Tibial artery (tissue), 4 donors: ENCODE data around the gene FAM118B.

Source experiments
- DNase-seq, 2 donors: peaks; one replicate each; pipeline ENCODE4 v3.0.0-alpha.2; 2019
- H3K27ac ChIP-seq, 2 donors: fragments of 200-600 bp; sonication (generic) in 1 of 2; 1 replicate in 1 of 2; 2 replicates in 1 of 2; pipeline ENCODE4 v1.5.1; 2018 to 2019; ENCODE audit warnings: mild to moderate bottlenecking in 1 of 2
- H3K27me3 ChIP-seq, 2 donors: fragments of 200-600 bp; sonication (generic) in 1 of 2; one replicate each; pipeline versions ENCODE4 v1.5.1 to v1.6.0; 2016 to 2019
- H3K36me3 ChIP-seq, 3 donors: fragments of 200-600 bp; sonication (generic) in 2 of 3; one replicate each; pipeline ENCODE4 v1.5.1; 2016 to 2019; ENCODE audit warnings: mild to moderate bottlenecking in 2 of 3
- H3K4me1 ChIP-seq, 4 donors: fragments of 200-600 bp; sonication (generic) in 2 of 4; 1 replicate in 3 of 4; 2 replicates in 1 of 4; pipeline ENCODE4 v1.5.1; 2016 to 2019
- H3K4me3 ChIP-seq, 2 donors: fragments of 200-600 bp; sonication (generic) in 1 of 2; 1 replicate in 1 of 2; 2 replicates in 1 of 2; pipeline ENCODE4 v1.5.1; 2018 to 2019; ENCODE audit warnings: mild to moderate bottlenecking in 2 of 2
- H3K9me3 ChIP-seq, 3 donors: fragments of 200-600 bp; sonication (generic) in 1 of 3; one replicate each; pipeline ENCODE4 v1.5.1; 2016 to 2019
- CTCF ChIP-seq, 2 experiments: fragments of 200-600 bp in 1 of 2; fragments of 450-650 bp in 1 of 2; IDR thresholded peaks; one replicate each; pipeline ENCODE4 v1.5.1; 2017 to 2019; ENCODE audit warnings: antibody characterized with exemption in 2 of 2, mild to moderate bottlenecking in 1 of 2, moderate library complexity in 1 of 2
- intact Hi-C: fragments of 100-400 bp; cut with DNase I; formaldehyde crosslinking; loops from one replicate; pipeline ENCODE4 v1.15.0; 2023; ENCODE audit warnings: low total_unique reads

FAM118B gene

GRCh38 chr11:126279191-126279590 lies 67.6 kb downstream of the FAM118B start:
- H3K4me1 ChIP-seq, result peaks cover 0 to 18% (median 7%) of the 10 kb centered on the region in 4 donors
- intact Hi-C loops, result no loop called here
- no peak for DNase-seq
- H3K36me3 ChIP-seq, result peaks cover 21 to 38% (median 31%) of the 10 kb centered on the region in 3 donors
- no peak for TF ChIP-seq CTCF (IDR thresholded peaks at IDR 0.05)
- no peak overlapping the region for H3K27ac ChIP-seq
- H3K27me3 ChIP-seq, result no peaks in the 10 kb centered on the region
- H3K9me3 ChIP-seq, result no peaks in the 10 kb centered on the region
- H3K4me3 ChIP-seq, result no peak overlapping the region

GRCh38 chr11:126280595-126280994 lies 69.0 kb downstream of the FAM118B start:
- intact Hi-C loops, result no loop called here
- Histone ChIP-seq H3K27ac (no peak overlapping the region), H3K27me3 (no peaks in the 10 kb centered on the region), H3K36me3 (peaks cover 17 to 24% (median 19%) of the 10 kb centered on the region in 3 donors), H3K9me3 (no peaks in the 10 kb centered on the region), H3K4me1 (peaks cover 0 to 26% (median 7%) of the 10 kb centered on the region in 4 donors), H3K4me3 (no peak overlapping the region)
- TF ChIP-seq CTCF (IDR thresholded peaks at IDR 0.05), result no peak
- DNase-seq, result no peak

- DNase-seq, result no peak
- intact Hi-C loops, result no loop called here
- H3K4me1 ChIP-seq, result peaks cover 0 to 26% (median 7%) of the 10 kb centered on the region in 4 donors
- no peaks in the 10 kb centered on the region for H3K27me3 ChIP-seq
- H3K4me3 ChIP-seq, result no peak overlapping the region
- H3K9me3 ChIP-seq, result no peaks in the 10 kb centered on the region
- H3K36me3 ChIP-seq, result peaks cover 13 to 17% (median 14%) of the 10 kb centered on the region in 3 donors
- peak overlapping the region in 1 of 2 donors; percentile 86 for H3K27ac ChIP-seq
- no peak for TF ChIP-seq CTCF (IDR thresholded peaks at IDR 0.05)
Observed at GRCh38 chr11:126281245-126281644, 69.7 kb downstream of the FAM118B start.

- DNase-seq, result peak in 1 of 2 donors; percentile 62
- intact Hi-C loops, result no loop called here
- H3K4me3 ChIP-seq, result peak overlapping the region in 1 of 2 donors; percentile 60
- H3K4me1 ChIP-seq, result peaks cover 0 to 26% (median 7%) of the 10 kb centered on the region in 4 donors
- no peak for TF ChIP-seq CTCF (IDR thresholded peaks at IDR 0.05)
- peak overlapping the region; percentile 86 for H3K27ac ChIP-seq
- H3K9me3 ChIP-seq, result no peaks in the 10 kb centered on the region
- no peaks in the 10 kb centered on the region for H3K27me3 ChIP-seq
- peaks cover 9 to 14% (median 11%) of the 10 kb centered on the region in 3 donors for H3K36me3 ChIP-seq
Observed at GRCh38 chr11:126281666-126282175, 70.1 kb downstream of the FAM118B start.

- intact Hi-C loops, result no loop called here
- no peak for TF ChIP-seq CTCF (IDR thresholded peaks at IDR 0.05)
- H3K4me1 ChIP-seq, result peaks cover 0 to 26% (median 7%) of the 10 kb centered on the region in 4 donors
- peak; percentile 43 to 74 for DNase-seq
- no peaks in the 10 kb centered on the region for H3K27me3 ChIP-seq
- peak overlapping the region; percentile 86 for H3K27ac ChIP-seq
- H3K36me3 ChIP-seq, result peaks cover 4 to 14% (median 5%) of the 10 kb centered on the region in 3 donors
- H3K9me3 ChIP-seq, result no peaks in the 10 kb centered on the region
- peak overlapping the region; percentile 60 to 76 for H3K4me3 ChIP-seq
Observed at GRCh38 chr11:126282361-126282735, 70.8 kb downstream of the FAM118B start.
